ENCODE measurements around the gene SSBP4. TPM values are rescaled to one million over a fixed set of nuclear protein-coding genes. Genes with fewer than 3 reads are reported as not detected.
"Not testable (repeated sequence)": the region's sequence is repeated elsewhere in the genome, so short reads cannot be mapped to it uniquely, and the experiment has no call there.

SSBP4 gene
- total RNA-seq, 3 donors from 2014 or later, result 31.2 to 48.6 (median 41.1) TPM

DNA sequence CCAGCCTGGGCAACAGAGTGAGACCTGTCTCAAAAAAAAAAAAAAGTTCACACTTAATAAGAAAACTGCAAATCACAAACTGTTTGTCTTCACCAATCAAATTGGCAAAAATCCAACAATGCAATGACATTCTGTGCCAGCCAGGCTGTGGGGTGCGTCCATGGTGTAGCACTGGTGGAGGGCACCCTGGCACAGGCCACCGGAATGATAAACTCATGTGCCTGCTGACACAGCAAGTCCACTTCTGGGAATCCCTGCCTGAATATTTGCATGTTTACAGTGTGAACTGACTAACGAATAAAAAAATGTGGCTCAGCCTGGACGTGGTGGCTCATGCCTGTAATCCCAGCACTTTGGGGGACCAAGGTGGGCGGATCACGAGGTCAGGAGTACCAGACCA lies 20.2 kb upstream of the SSBP4 start:
- ATAC-seq (peak; percentile 42), DNase-seq (peak in 1 of 3 donors; percentile 61)
- TF ChIP-seq, protein P1, sequence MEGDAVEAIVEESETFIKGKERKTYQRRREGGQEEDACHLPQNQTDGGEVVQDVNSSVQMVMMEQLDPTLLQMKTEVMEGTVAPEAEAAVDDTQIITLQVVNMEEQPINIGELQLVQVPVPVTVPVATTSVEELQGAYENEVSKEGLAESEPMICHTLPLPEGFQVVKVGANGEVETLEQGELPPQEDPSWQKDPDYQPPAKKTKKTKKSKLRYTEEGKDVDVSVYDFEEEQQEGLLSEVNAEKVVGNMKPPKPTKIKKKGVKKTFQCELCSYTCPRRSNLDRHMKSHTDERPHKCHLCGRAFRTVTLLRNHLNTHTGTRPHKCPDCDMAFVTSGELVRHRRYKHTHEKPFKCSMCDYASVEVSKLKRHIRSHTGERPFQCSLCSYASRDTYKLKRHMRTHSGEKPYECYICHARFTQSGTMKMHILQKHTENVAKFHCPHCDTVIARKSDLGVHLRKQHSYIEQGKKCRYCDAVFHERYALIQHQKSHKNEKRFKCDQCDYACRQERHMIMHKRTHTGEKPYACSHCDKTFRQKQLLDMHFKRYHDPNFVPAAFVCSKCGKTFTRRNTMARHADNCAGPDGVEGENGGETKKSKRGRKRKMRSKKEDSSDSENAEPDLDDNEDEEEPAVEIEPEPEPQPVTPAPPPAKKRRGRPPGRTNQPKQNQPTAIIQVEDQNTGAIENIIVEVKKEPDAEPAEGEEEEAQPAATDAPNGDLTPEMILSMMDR (IDR thresholded peaks at IDR 0.05), result no peak
- no peaks in the 10 kb centered on the region for H3K9me3 ChIP-seq
- no peak overlapping the region for H3K4me3 ChIP-seq
- intact Hi-C loops (cut with DNase I, micrococcal nuclease), result no loop called here
- peaks cover 17% of the 10 kb centered on the region for H3K4me1 ChIP-seq (ENCODE audit: low read depth)
- H3K36me3 ChIP-seq (ENCODE audit: low read depth), result no peaks in the 10 kb centered on the region

DNA sequence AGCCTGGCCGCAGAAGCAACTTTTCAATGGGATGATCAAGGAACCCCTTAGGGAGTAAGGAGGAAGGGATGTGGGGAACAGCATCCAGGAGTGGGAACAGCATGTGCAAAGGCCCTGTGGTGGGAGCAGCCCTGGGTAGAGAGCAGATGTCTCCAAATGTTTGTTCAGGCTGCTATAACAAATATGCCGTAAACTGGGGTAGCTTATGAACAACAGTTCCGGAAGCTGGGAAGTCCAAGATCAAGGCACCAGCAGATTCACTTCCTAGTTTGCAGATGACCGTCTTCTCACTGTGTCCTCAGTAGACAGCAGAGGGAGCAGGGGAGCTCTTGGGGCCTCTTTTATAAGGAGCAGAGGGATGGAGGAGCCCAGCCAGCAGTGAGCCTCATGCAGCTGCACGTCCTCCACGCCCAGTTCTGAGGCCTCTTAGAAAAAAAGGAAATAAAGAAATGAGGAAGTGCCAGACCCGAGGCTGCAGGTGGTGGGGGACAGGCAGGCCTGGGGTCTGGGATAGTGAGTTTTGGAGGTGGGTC lies 17.6 kb upstream of the SSBP4 start:
- peak; percentile 76 to 89 (median 84) for DNase-seq
- Histone ChIP-seq H3K4me3 (no peak overlapping the region), H3K9me3 (no peaks in the 10 kb centered on the region), H3K4me1 (ENCODE audit: low read depth) (peaks cover 18% of the 10 kb centered on the region), H3K36me3 (ENCODE audit: low read depth) (no peaks in the 10 kb centered on the region)
- intact Hi-C loops (cut with DNase I, micrococcal nuclease), result loop anchor here (10.0 kb wide), 1 partner anchor 57 kb away; the partner anchor contains the start of gene PGPEP1 (in 2 of the 2)
- ATAC-seq, result peak; percentile 96
- TF ChIP-seq, protein P1 (IDR thresholded peaks at IDR 0.05), result no peak

DNA sequence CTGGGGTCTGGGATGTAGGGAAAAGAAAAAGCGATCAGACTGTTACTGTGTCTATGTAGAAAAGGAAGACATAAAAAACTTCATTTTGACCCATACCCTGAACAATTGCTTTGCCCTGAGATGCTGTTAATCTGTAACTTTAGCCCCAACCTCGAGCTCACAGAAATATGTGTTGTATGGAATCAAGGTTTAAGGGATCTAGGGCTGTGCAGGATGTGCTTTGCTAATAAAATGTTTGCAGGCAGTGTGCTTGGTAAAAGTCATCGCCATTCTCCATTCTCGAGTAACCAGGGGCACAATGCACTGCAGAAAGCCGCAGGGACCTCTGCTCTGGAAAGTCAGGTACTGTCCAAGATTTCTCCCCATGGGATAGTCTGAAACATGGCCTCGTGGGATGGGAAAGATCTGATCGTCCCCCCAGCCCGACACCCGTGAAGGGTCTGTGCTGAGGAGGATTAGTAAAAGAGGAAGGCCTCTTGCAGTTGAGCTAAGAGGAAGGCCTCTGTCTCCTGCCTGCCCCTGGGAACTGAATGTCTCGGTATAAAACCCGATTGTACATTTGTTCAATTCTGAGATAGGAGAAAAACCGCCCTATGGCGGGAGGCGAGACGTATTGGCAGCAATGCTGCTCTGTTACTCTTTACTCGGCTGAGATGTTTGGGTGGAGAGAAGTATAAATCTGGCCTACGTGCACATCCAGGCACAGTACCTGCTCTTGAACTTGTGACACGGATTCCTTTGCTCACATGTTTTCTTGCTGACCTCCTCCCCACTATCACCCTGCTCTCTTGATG lies 16.5 kb upstream of the SSBP4 start:
- not testable (repeated sequence) for DNase-seq; H3K36me3 ChIP-seq (ENCODE audit: low read depth); ATAC-seq; H3K9me3 ChIP-seq; H3K4me3 ChIP-seq
- intact Hi-C loops (cut with DNase I, micrococcal nuclease), result loop anchor here (10.0 kb wide), 1 partner anchor 58 kb away; the partner anchor contains the start of gene PGPEP1 (in 2 of the 2)
- H3K4me1 ChIP-seq (ENCODE audit: low read depth), result peaks cover 12% of the 10 kb centered on the region

DNA sequence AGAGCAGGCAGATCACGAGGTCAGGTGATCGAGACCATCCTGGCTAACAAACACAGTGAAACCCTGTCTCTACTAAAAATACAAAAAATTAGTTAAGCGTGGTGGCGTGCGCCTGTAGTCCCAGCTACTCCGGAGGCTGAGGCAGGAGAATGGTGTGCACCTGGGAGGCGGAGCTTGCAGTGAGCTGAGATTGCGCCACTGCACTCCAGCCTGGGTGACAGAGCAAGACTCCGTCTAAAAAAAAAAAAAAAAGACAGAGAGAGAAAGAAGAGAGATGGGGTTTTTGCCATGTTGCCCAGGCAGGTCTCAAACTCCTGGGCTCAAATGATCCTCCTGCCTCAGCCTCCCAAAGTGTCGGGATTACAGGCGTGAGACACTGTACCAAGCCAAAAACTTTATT lies 13.4 kb upstream of the SSBP4 start:
- not testable (repeated sequence) for ATAC-seq; H3K36me3 ChIP-seq (ENCODE audit: low read depth)

DNA sequence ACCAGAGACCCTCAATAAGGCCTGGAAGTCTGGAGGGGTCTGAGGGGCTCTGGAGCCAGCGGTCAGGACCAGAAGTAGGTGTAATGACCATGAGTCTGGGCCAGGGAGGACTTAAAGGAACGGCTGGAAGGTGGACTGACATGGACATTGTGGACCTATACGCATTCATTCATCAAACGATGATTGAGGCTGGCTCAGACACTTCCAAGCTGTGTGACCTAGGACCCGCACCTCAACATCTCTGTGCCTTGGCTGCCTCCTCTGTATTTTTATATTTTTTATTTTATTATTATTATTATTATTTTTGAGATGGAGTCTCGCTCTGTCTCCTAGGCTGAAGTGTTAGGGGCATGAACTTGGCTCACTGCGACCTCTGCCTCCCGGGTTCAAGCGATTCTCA lies 12.4 kb upstream of the SSBP4 start:
- TF ChIP-seq, protein P1 (IDR thresholded peaks at IDR 0.05), result no peak
- no peak for DNase-seq

More for the DNA sequence above, 13.4 kb upstream of the SSBP4 start:
- peaks cover 15% of the 10 kb centered on the region for H3K4me1 ChIP-seq (ENCODE audit: low read depth)
- not testable (repeated sequence) for H3K9me3 ChIP-seq, DNase-seq, H3K4me3 ChIP-seq
- intact Hi-C loops (cut with DNase I, micrococcal nuclease), result loop anchor here (10.0 kb wide), 1 partner anchor 61 kb away; the partner anchor contains the start of gene PGPEP1 (in 2 of the 2)

DNA sequence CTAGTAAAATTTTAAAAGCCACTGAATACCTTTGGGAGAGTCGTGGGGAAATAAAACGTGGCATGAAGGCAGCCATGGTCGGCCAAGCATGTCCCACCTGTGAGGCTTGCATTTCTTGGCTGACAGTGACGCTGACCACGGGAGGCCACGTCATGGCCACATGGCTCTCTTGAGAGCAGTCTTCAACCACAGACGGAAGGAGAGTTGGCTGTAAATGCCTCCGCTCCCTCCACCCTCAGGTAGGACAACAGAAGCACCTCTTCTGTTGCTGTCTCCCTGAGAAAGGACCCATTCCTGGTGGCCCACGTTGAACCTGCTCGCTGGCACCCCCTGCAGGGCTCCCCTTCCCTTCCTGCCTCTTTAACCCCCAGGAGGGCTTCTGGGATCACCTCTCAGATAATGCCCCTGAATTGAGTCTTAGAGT lies 11.1 kb upstream of the SSBP4 start:
- H3K4me1 ChIP-seq (ENCODE audit: low read depth), result peaks cover 9% of the 10 kb centered on the region
- no peaks in the 10 kb centered on the region for H3K36me3 ChIP-seq (ENCODE audit: low read depth)
- DNase-seq, result peak in 2 of 3 donors; percentile 83
- H3K4me3 ChIP-seq, result no peak overlapping the region
- peak; percentile 84 for ATAC-seq
- intact Hi-C loops (cut with DNase I, micrococcal nuclease), result loop anchor here (10.0 kb wide), 1 partner anchor 63 kb away; the partner anchor contains the start of gene PGPEP1 (in 2 of the 2)
- no peaks in the 10 kb centered on the region for H3K9me3 ChIP-seq
- TF ChIP-seq, protein P1 (IDR thresholded peaks at IDR 0.05), result peak; percentile 34

More for the DNA sequence above, 12.4 kb upstream of the SSBP4 start:
- ATAC-seq, result no peak
- intact Hi-C loops (cut with DNase I, micrococcal nuclease), result loop anchor here (10.0 kb wide), 1 partner anchor 62 kb away; the partner anchor contains the start of gene PGPEP1 (in 2 of the 2)
- H3K4me1 ChIP-seq (ENCODE audit: low read depth), result peaks cover 15% of the 10 kb centered on the region
- no peak overlapping the region for H3K4me3 ChIP-seq
- H3K36me3 ChIP-seq (ENCODE audit: low read depth), result no peaks in the 10 kb centered on the region
- no peaks in the 10 kb centered on the region for H3K9me3 ChIP-seq

All from mucosa of descending colon (tissue), 3 donors.